NCI-H2196 (cell line): ENCODE results near the gene TIAM2.
"Not testable (repeated sequence)": the region's sequence is repeated elsewhere in the genome, so short reads cannot be mapped to it uniquely, and the experiment has no call there.

ENCODE experiments used
- DNase-seq: peaks from one replicate; lab custom pipeline; 2025; ENCODE audit not compliant: unreplicated experiment; lab: John Stamatoyannopoulos, UW

The TIAM2 gene

DNA sequence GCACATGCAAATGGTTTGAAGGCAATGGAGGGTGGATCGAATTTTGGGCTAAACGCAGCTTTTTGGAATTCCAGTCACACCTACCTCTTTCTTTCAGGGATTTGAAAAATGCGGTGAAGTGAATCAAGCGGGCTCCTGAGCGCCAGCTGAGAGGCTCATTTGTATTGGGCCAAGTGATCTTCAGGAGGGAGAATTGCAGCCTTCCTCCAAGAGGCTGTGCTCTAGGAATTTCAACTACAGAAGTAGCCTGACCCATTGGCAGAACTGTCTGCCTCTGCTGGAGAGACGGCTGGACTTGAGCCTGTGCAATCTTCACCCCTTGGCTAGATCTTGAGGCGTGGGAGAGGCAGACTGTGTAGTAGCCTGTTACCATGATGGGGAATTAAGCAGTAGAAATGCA, 5.7 kb upstream of the TIAM2 start:
- no peak for DNase-seq

- no peak for DNase-seq
These were observed 3.9 kb upstream of the TIAM2 start for GRCh38 chr6:154991207-154991606.

GRCh38 chr6:154993026-154993425, 2.1 kb upstream of the TIAM2 start:
- DNase-seq, result no peak

DNA sequence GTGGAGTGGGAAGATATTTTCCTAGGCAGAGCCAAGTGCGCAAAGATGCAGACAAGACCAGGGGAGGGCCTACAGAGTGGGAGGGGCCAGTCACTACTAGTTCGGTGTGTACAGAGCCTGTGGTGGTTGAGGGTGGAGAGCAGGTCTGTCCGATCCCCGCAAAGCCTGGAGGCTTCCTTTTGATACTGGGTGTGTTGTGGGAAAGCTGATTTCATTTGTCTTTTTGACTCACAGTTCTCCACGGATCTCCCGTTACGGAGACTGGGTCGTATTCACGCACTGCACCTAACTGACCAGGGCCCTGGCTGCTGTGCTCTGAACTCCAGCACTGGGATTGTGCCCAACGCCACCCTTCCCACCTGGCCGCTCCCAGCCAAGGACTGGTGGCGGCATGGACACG, 1.4 kb upstream of the TIAM2 start:
- no peak for DNase-seq

DNA sequence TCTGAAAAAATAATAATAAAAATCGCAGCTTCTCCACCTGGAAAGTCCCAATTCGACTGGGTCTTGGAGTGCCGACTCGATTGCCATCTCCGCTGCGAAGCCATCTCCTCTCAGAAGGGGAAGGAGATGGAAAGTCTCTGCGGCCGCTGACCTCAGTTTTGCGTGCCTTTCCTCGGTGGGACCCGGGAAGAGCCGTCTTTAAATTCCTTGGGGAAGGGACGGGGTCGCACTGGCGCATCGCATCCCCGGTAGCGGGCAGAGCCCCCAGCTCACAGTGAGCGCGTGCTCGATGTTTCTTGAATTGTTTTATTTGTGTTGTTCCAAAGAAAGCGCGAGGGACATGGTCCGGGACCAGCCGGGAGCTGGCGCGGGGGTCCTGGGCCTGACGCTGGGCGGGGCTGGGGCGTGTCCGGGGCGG, 270 bp upstream of the TIAM2 start:
- no peak for DNase-seq

- DNase-seq, result no peak
These were observed 988 bp downstream of the TIAM2 start for GRCh38 chr6:154996016-154996590.

- no peak for DNase-seq
These were observed 1.8 kb downstream of the TIAM2 start for GRCh38 chr6:154996841-154997311.

- no peak for DNase-seq
These were observed 3.7 kb downstream of the TIAM2 start for GRCh38 chr6:154998855-154999254.

DNA sequence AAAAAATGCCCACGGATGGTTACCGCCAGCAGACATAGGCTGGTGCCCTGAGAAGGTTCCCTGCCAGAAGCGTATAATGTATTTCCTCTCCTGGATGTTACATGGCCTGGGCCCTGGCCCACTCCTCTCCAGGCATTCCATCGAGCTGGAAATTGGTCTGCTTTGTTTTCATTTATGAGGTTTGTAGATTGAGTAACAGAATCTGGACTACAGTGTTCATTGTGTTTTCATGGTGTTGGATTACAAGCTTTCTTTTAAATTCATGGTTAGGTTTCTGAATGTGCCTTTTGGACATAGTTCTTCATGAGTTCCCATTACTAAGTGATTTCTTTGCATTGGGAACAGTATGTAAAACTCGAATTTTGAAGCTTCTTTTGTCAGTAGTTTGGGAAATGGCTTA, 6.4 kb downstream of the TIAM2 start:
- no peak for DNase-seq

GRCh38 chr6:155001934-155002333, 6.8 kb downstream of the TIAM2 start:
- no peak for DNase-seq

DNA sequence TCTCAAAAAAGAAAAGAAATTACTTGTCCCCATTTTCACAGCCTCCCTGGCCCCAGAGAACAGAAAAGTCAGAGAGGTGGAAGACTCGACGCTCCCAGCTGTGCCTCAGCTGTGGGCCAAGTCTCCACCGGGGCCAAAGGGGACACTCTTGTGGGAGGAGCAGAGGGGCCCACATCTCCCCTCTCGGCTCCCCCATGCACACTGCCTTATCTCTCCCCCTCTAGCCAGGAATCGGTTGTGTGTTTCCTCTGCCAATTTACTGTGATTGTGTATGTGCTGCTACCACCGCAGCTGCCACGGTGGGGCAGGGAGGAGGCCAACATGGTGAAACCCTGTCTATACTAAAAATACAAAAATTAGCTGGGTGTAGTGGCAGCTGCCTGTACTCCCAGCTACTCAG, 8.4 kb downstream of the TIAM2 start:
- DNase-seq, result no peak

DNA sequence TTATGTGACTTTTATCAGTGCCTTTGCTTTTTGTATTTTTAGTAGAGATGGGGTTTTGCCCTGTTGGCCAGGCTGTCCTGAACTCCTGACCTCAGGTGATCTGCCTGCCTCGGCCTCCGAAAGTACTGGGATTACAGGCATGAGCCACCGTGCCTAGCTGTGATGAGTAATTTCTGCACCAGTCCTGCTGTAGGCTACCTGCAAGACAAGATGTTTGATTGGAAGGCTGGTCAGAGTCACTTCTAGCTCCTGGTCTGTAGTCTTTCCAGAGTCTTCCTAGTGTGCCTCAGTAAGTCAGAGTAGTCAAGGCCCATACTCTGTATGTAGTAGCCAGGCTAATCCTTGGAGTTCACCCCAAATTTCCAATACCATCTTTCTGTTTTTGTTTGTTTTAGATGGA, 8.9 kb downstream of the TIAM2 start:
- no peak for DNase-seq

DNA sequence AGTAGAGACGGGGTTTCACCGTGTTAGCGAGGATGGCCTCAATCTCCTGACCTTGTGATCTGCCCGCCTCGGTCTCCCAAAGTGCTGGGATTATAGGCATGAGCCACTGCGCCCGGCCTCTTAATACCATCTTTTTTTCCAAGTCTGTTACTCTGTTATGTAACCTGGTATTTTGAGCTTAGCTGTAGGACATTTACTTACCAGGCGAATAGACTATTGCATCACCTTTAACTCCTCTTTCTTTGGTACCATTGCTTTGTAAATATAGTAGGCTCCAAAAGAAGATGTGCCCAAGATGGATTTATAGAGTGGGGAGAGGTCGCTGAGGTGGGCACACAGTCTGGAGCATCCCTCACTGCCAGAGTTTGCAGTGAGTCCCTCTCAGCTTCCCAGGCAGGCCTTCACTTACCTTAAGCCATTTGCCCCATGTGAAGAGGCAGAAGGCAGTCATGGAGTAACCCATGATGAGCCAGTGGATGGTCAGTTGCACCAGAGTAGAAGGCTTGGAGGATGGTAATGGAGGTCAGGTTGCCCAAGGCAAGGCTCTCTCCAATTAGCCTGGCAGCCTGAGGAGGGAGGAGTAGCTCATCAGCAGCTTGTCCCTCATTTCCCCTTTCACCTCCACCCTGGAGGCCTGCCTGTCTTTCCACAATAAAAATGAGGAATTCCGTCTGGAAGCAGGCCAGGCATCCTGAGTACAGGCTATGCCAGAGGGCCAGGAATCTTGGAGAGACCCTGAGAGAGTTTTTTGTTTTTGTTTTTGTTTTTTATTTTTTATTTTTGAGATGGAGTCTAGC, 9.7 kb downstream of the TIAM2 start:
- no peak for DNase-seq

GRCh38 chr6:155008625-155009024, 13.5 kb downstream of the TIAM2 start:
- no peak for DNase-seq

- no peak for DNase-seq
These were observed 15.8 kb downstream of the TIAM2 start for GRCh38 chr6:155010940-155011339.

- DNase-seq, result no peak
These were observed 16.7 kb downstream of the TIAM2 start for GRCh38 chr6:155011809-155012291.

- DNase-seq, result no peak
These were observed 18.4 kb downstream of the TIAM2 start for GRCh38 chr6:155013457-155013876.

- no peak for DNase-seq
These were observed 19.0 kb downstream of the TIAM2 start for GRCh38 chr6:155014137-155014536.

GRCh38 chr6:155014670-155015300, 19.7 kb downstream of the TIAM2 start:
- DNase-seq, result no peak

- DNase-seq, result not testable (repeated sequence)
These were observed 23.3 kb downstream of the TIAM2 start for GRCh38 chr6:155018415-155018814.

GRCh38 chr6:155021680-155022079, 26.6 kb downstream of the TIAM2 start:
- no peak for DNase-seq

DNA sequence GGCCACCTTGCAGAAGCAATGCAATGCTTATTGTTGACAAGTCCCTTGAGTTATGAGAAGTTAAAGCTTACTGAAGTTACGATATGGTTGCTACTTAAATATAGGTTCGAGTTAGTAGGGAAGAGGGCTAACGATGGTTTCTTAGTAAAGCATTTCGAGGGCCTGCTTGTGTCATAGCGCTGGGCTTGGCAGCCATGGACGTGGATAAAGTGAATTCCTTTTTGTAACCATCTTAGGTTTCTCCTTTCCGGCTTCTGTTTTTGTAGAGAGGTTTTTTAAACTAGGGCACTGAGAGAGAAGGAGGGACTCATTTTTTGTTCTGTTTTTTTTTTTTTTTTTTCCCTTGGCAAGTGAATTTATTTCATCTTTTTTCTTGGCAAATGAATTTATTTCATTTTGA, 27.6 kb downstream of the TIAM2 start:
- no peak for DNase-seq
